DND-41 (cell line): Measurements from ENCODE around the gene EXOC3L4.

Experiments
- ATAC-seq: fragments of 200-7000 bp; cut with Tn5 transposase; 3 replicates; pipeline ENCODE4 v1.9.1; 2021; ENCODE audit warnings: low read depth; ENCODE audit not compliant: insufficient read depth
- DNase-seq: peaks from one replicate; pipeline ENCODE4 v3.0.0-alpha.2; 2020
- H2AFZ ChIP-seq: 2 replicates; pipeline ENCODE4 v1.6.0; 2012; ENCODE audit warnings: low read depth, low read length
- H3K27ac ChIP-seq: 2 replicates; pipeline ENCODE4 v1.5.1; 2012; ENCODE audit warnings: low read length, inconsistent platforms
- H3K27me3 ChIP-seq: fragments of 200-600 bp; sonication (generic); 2 replicates; pipeline ENCODE4 v1.6.0; 2012; ENCODE audit warnings: low read length, mild to moderate bottlenecking, inconsistent platforms; ENCODE audit not compliant: insufficient read depth, poor library complexity
- H3K36me3 ChIP-seq: 2 replicates; pipeline ENCODE4 v1.5.1; 2012; ENCODE audit warnings: low read length, inconsistent platforms; ENCODE audit not compliant: insufficient read depth
- H3K4me1 ChIP-seq: 2 replicates; pipeline ENCODE4 v1.5.1; 2012; ENCODE audit warnings: mild to moderate bottlenecking, low read length; ENCODE audit not compliant: insufficient read depth
- H3K4me2 ChIP-seq: 2 replicates; pipeline ENCODE4 v1.6.0; 2012; ENCODE audit warnings: mild to moderate bottlenecking, moderate library complexity, low read length, inconsistent platforms; ENCODE audit not compliant: insufficient read depth
- H3K4me3 ChIP-seq, 2 experiments: fragments of 200-600 bp in 1 of 2; shearing (Covaris generic) in 1 of 2; 2 replicates each; pipeline ENCODE4 v1.5.1; 2012 to 2016; ENCODE audit warnings: inconsistent platforms in 2 of 2, low read length in 2 of 2, mild to moderate bottlenecking in 2 of 2, low read depth in 1 of 2, moderate library complexity in 1 of 2
- H3K79me2 ChIP-seq: 2 replicates; pipeline ENCODE4 v1.6.0; 2012; ENCODE audit warnings: low read length, inconsistent platforms; ENCODE audit not compliant: insufficient read depth
- H3K9ac ChIP-seq: 2 replicates; pipeline ENCODE4 v1.6.0; 2012; ENCODE audit warnings: low read depth, mild to moderate bottlenecking, inconsistent platforms, low read length, moderate library complexity
- H3K9me3 ChIP-seq: 2 replicates; pipeline ENCODE4 v1.5.1; 2012; ENCODE audit warnings: low read length, moderate library complexity, mild to moderate bottlenecking, inconsistent platforms; ENCODE audit not compliant: insufficient read depth, severe bottlenecking
- H4K20me1 ChIP-seq: 2 replicates; pipeline ENCODE4 v1.6.0; 2012; ENCODE audit warnings: low read length; ENCODE audit not compliant: insufficient read depth
- CTCF ChIP-seq: IDR thresholded peaks from 2 replicates; pipeline ENCODE4 v1.5.1; 2012; ENCODE audit warnings: borderline replicate concordance, low read length, moderate library complexity, mild to moderate bottlenecking; ENCODE audit not compliant: poor library complexity, severe bottlenecking; ENCODE audit errors: extremely low read depth
- EZH2 ChIP-seq: IDR thresholded peaks from 3 replicates; pipeline ENCODE4 v1.6.1; 2012; ENCODE audit warnings: borderline replicate concordance, low read depth, mild to moderate bottlenecking, moderate library complexity, low read length, inconsistent platforms; ENCODE audit not compliant: severe bottlenecking

EXOC3L4 gene

GRCh38 chr14:103061482-103061976, 33.0 kb upstream of the EXOC3L4 start:
- Histone ChIP-seq H3K27me3 (peaks cover 8% of the 10 kb centered on the region), H3K4me3 (no peak overlapping the region)
- DNase-seq: no peak

GRCh38 chr14:103064436-103064835, 30.1 kb upstream of the EXOC3L4 start:
- DNase-seq (no peak), ATAC-seq (no peak)
- H3K27ac ChIP-seq: no peak overlapping the region
- H3K9me3 ChIP-seq: no peaks in the 10 kb centered on the region
- H3K4me3 ChIP-seq: no peak overlapping the region
- peaks cover 8% of the 10 kb centered on the region for H3K27me3 ChIP-seq
- no peaks in the 10 kb centered on the region for H3K4me1 ChIP-seq
- no peak overlapping the region for H2AFZ ChIP-seq
- H3K4me2 ChIP-seq: no peak overlapping the region
- H4K20me1 ChIP-seq: no peaks in the 10 kb centered on the region
- H3K9ac ChIP-seq: no peak overlapping the region
- H3K79me2 ChIP-seq: no peaks in the 10 kb centered on the region
- TF ChIP-seq EZH2 (no peak), CTCF (no peak)
- no peaks in the 10 kb centered on the region for H3K36me3 ChIP-seq

More at GRCh38 chr14:103061482-103061976, 33.0 kb upstream of the EXOC3L4 start:
- Histone ChIP-seq H3K9me3 (no peaks in the 10 kb centered on the region), H3K9ac (no peak overlapping the region), H3K4me1 (no peaks in the 10 kb centered on the region), H4K20me1 (no peaks in the 10 kb centered on the region), H2AFZ (no peak overlapping the region), H3K36me3 (no peaks in the 10 kb centered on the region), H3K4me2 (no peak overlapping the region), H3K27ac (no peak overlapping the region), H3K79me2 (no peaks in the 10 kb centered on the region)
- no peak for TF ChIP-seq EZH2
- TF ChIP-seq CTCF: no peak
- ATAC-seq: no peak

GRCh38 chr14:103064978-103065377, 29.5 kb upstream of the EXOC3L4 start:
- H3K36me3 ChIP-seq: no peaks in the 10 kb centered on the region
- no peak overlapping the region for H3K27ac ChIP-seq
- H2AFZ ChIP-seq: no peak overlapping the region
- H3K4me2 ChIP-seq: no peak overlapping the region
- no peak for TF ChIP-seq EZH2
- TF ChIP-seq CTCF: no peak
- ATAC-seq: no peak
- no peaks in the 10 kb centered on the region for H3K4me1 ChIP-seq
- H3K9ac ChIP-seq: no peak overlapping the region
- peaks cover 8% of the 10 kb centered on the region for H3K27me3 ChIP-seq
- no peaks in the 10 kb centered on the region for H3K9me3 ChIP-seq
- H4K20me1 ChIP-seq: no peaks in the 10 kb centered on the region
- H3K79me2 ChIP-seq: no peaks in the 10 kb centered on the region
- no peak overlapping the region for H3K4me3 ChIP-seq
- no peak for DNase-seq

GRCh38 chr14:103065861-103066260, 28.7 kb upstream of the EXOC3L4 start:
- H3K79me2 ChIP-seq: no peaks in the 10 kb centered on the region
- no peak overlapping the region for H3K4me3 ChIP-seq
- H4K20me1 ChIP-seq: no peaks in the 10 kb centered on the region
- H3K36me3 ChIP-seq: no peaks in the 10 kb centered on the region
- H3K9me3 ChIP-seq: no peaks in the 10 kb centered on the region
- H3K4me2 ChIP-seq: no peak overlapping the region
- H3K9ac ChIP-seq: no peak overlapping the region
- TF ChIP-seq EZH2: no peak
- no peak for TF ChIP-seq CTCF
- H3K27ac ChIP-seq: no peak overlapping the region
- H3K4me1 ChIP-seq: no peaks in the 10 kb centered on the region
- ATAC-seq: no peak
- no peak overlapping the region for H2AFZ ChIP-seq
- H3K27me3 ChIP-seq: peaks cover 8% of the 10 kb centered on the region
- DNase-seq: no peak
